ENCODE measurements around the gene SPACDR.
"Not testable (repeated sequence)": the region's sequence is repeated elsewhere in the genome, so short reads cannot be mapped to it uniquely, and the experiment has no call there.

Gene SPACDR

GRCh38 chr7:100465299-100465698 is 1.2 kb upstream of the SPACDR start:
- DNase-seq = no peak

GRCh38 chr7:100464791-100465190 is 731 bp upstream of the SPACDR start:
- no peak for DNase-seq

- no peak for DNase-seq
These were observed 7.0 kb downstream of the SPACDR start for GRCh38 chr7:100457033-100457432.

GRCh38 chr7:100456562-100456961 is 7.5 kb downstream of the SPACDR start:
- DNase-seq = no peak

GRCh38 chr7:100455206-100455605 is 8.9 kb downstream of the SPACDR start:
- no peak for DNase-seq

GRCh38 chr7:100453854-100454253 is 10.2 kb downstream of the SPACDR start:
- not testable (repeated sequence) for DNase-seq

GRCh38 chr7:100452513-100452912 is 11.5 kb downstream of the SPACDR start:
- DNase-seq = no peak

- DNase-seq = no peak
These were observed 14.8 kb downstream of the SPACDR start for GRCh38 chr7:100449190-100449795.

- not testable (repeated sequence) for DNase-seq
These were observed 16.7 kb downstream of the SPACDR start for GRCh38 chr7:100447363-100447762.

- no peak for DNase-seq
These were observed 18.0 kb downstream of the SPACDR start for GRCh38 chr7:100446040-100446439.

- DNase-seq = no peak
These were observed 19.5 kb downstream of the SPACDR start for GRCh38 chr7:100444311-100445278.

- no peak for DNase-seq
These were observed 20.8 kb downstream of the SPACDR start for GRCh38 chr7:100443096-100443840.

- no peak for DNase-seq
These were observed 22.2 kb downstream of the SPACDR start for GRCh38 chr7:100441641-100442535.

- DNase-seq = not testable (repeated sequence)
These were observed 24.8 kb downstream of the SPACDR start for GRCh38 chr7:100439244-100439643.

GRCh38 chr7:100438731-100439130 is 25.3 kb downstream of the SPACDR start:
- DNase-seq = not testable (repeated sequence)

- DNase-seq = no peak
These were observed 25.9 kb downstream of the SPACDR start for GRCh38 chr7:100438172-100438571.

GRCh38 chr7:100437150-100438100 is 26.6 kb downstream of the SPACDR start:
- no peak for DNase-seq

GRCh38 chr7:100435401-100436304 is 28.4 kb downstream of the SPACDR start:
- no peak for DNase-seq

GRCh38 chr7:100434297-100435144 is 29.5 kb downstream of the SPACDR start:
- no peak for DNase-seq
